ENCODE data around the gene CDHR3. TPM values are rescaled to one million over a fixed set of nuclear protein-coding genes. Genes with fewer than 3 reads are reported as not detected.
"Not testable (repeated sequence)": the region's sequence is repeated elsewhere in the genome, so short reads cannot be mapped to it uniquely, and the experiment has no call there.

Gene CDHR3
- total RNA-seq, 1 experiment from 2014 or later: 2.0 TPM

GRCh38 chr7:105955651-105956466 lies 7.2 kb upstream of the CDHR3 start:
- in situ Hi-C loops (cut with HindIII; ENCODE audit: low pct_unique_long_range_greater_than_20kb, low sequenced_read_pairs); DNase-seq (ENCODE audit: low read depth): not testable (repeated sequence)

GRCh38 chr7:105958012-105958411 lies 5.1 kb upstream of the CDHR3 start:
- no peak for DNase-seq (ENCODE audit: low read depth)
- in situ Hi-C loops (cut with HindIII; ENCODE audit: low pct_unique_long_range_greater_than_20kb, low sequenced_read_pairs): no loop called here

- in situ Hi-C loops (cut with HindIII; ENCODE audit: low pct_unique_long_range_greater_than_20kb, low sequenced_read_pairs): no loop called here
- no peak for DNase-seq (ENCODE audit: low read depth)
Measured at GRCh38 chr7:105962353-105962752, 711 bp upstream of the CDHR3 start.

- in situ Hi-C loops (cut with HindIII; ENCODE audit: low pct_unique_long_range_greater_than_20kb, low sequenced_read_pairs): no loop called here
- DNase-seq (ENCODE audit: low read depth): no peak
Measured at GRCh38 chr7:105971845-105972244, 8.8 kb downstream of the CDHR3 start.

GRCh38 chr7:105972276-105972675 lies 9.2 kb downstream of the CDHR3 start:
- DNase-seq (ENCODE audit: low read depth): no peak
- in situ Hi-C loops (cut with HindIII; ENCODE audit: low pct_unique_long_range_greater_than_20kb, low sequenced_read_pairs): no loop called here

GRCh38 chr7:105974471-105974870 lies 11.4 kb downstream of the CDHR3 start:
- no peak for DNase-seq (ENCODE audit: low read depth)
- in situ Hi-C loops (cut with HindIII; ENCODE audit: low pct_unique_long_range_greater_than_20kb, low sequenced_read_pairs): no loop called here

- no peak for DNase-seq (ENCODE audit: low read depth)
- in situ Hi-C loops (cut with HindIII; ENCODE audit: low pct_unique_long_range_greater_than_20kb, low sequenced_read_pairs): no loop called here
Measured at GRCh38 chr7:105975770-105976417, 12.8 kb downstream of the CDHR3 start.

- DNase-seq (ENCODE audit: low read depth): no peak
- in situ Hi-C loops (cut with HindIII; ENCODE audit: low pct_unique_long_range_greater_than_20kb, low sequenced_read_pairs): no loop called here
Measured at GRCh38 chr7:105976868-105977267, 13.8 kb downstream of the CDHR3 start.

GRCh38 chr7:105978035-105978434 lies 15.0 kb downstream of the CDHR3 start:
- in situ Hi-C loops (cut with HindIII; ENCODE audit: low pct_unique_long_range_greater_than_20kb, low sequenced_read_pairs): no loop called here
- no peak for DNase-seq (ENCODE audit: low read depth)

GRCh38 chr7:105978974-105979373 lies 15.9 kb downstream of the CDHR3 start:
- no peak for DNase-seq (ENCODE audit: low read depth)
- in situ Hi-C loops (cut with HindIII; ENCODE audit: low pct_unique_long_range_greater_than_20kb, low sequenced_read_pairs): no loop called here

- no peak for DNase-seq (ENCODE audit: low read depth)
Measured at GRCh38 chr7:105979405-105979804, 16.3 kb downstream of the CDHR3 start.

GRCh38 chr7:105980645-105981396 lies 17.8 kb downstream of the CDHR3 start:
- in situ Hi-C loops (cut with HindIII; ENCODE audit: low pct_unique_long_range_greater_than_20kb, low sequenced_read_pairs): no loop called here
- no peak for DNase-seq (ENCODE audit: low read depth)

More at GRCh38 chr7:105979405-105979804, 16.3 kb downstream of the CDHR3 start:
- in situ Hi-C loops (cut with HindIII; ENCODE audit: low pct_unique_long_range_greater_than_20kb, low sequenced_read_pairs): no loop called here

GRCh38 chr7:105982388-105982787 lies 19.3 kb downstream of the CDHR3 start:
- in situ Hi-C loops (cut with HindIII; ENCODE audit: low pct_unique_long_range_greater_than_20kb, low sequenced_read_pairs): no loop called here

GRCh38 chr7:105984808-105985207 lies 21.7 kb downstream of the CDHR3 start:
- DNase-seq (ENCODE audit: low read depth); in situ Hi-C loops (cut with HindIII; ENCODE audit: low pct_unique_long_range_greater_than_20kb, low sequenced_read_pairs): not testable (repeated sequence)

More at GRCh38 chr7:105982388-105982787, 19.3 kb downstream of the CDHR3 start:
- DNase-seq (ENCODE audit: low read depth): no peak

- DNase-seq (ENCODE audit: low read depth): no peak
- in situ Hi-C loops (cut with HindIII; ENCODE audit: low pct_unique_long_range_greater_than_20kb, low sequenced_read_pairs): no loop called here
Measured at GRCh38 chr7:105985229-105985628, 22.2 kb downstream of the CDHR3 start.

- no peak for DNase-seq (ENCODE audit: low read depth)
- in situ Hi-C loops (cut with HindIII; ENCODE audit: low pct_unique_long_range_greater_than_20kb, low sequenced_read_pairs): no loop called here
Measured at GRCh38 chr7:105985672-105986215, 22.7 kb downstream of the CDHR3 start.

GRCh38 chr7:105987046-105987445 lies 24.0 kb downstream of the CDHR3 start:
- no peak for DNase-seq (ENCODE audit: low read depth)
- in situ Hi-C loops (cut with HindIII; ENCODE audit: low pct_unique_long_range_greater_than_20kb, low sequenced_read_pairs): no loop called here

- in situ Hi-C loops (cut with HindIII; ENCODE audit: low pct_unique_long_range_greater_than_20kb, low sequenced_read_pairs): no loop called here
- no peak for DNase-seq (ENCODE audit: low read depth)
Measured at GRCh38 chr7:105988276-105988675, 25.2 kb downstream of the CDHR3 start.

GRCh38 chr7:105989191-105989590 lies 26.1 kb downstream of the CDHR3 start:
- in situ Hi-C loops (cut with HindIII; ENCODE audit: low pct_unique_long_range_greater_than_20kb, low sequenced_read_pairs): no loop called here
- DNase-seq (ENCODE audit: low read depth): no peak

Measured in Caki2 (cell line).